DOHH2 (cell line): Measurements from ENCODE around the gene WDR7.

Source experiments
- EZH2phosphoT487 ChIP-seq: fragments of 200-600 bp; sonication (generic); IDR thresholded peaks from 2 replicates; pipeline ENCODE4 v1.6.1; 2017; ENCODE audit warnings: borderline replicate concordance, mild to moderate bottlenecking, antibody characterized with exemption, low read length, moderate library complexity, mixed read lengths
- TF ChIP-seq, protein P1 (sequence below): fragments of 200-600 bp; sonication (generic); IDR thresholded peaks from one replicate; pipeline ENCODE4 v1.5.1; 2014; ENCODE audit warnings: antibody characterized with exemption, mild to moderate bottlenecking, low read depth, low read length; ENCODE audit not compliant: poor library complexity, severe bottlenecking

DNA sequence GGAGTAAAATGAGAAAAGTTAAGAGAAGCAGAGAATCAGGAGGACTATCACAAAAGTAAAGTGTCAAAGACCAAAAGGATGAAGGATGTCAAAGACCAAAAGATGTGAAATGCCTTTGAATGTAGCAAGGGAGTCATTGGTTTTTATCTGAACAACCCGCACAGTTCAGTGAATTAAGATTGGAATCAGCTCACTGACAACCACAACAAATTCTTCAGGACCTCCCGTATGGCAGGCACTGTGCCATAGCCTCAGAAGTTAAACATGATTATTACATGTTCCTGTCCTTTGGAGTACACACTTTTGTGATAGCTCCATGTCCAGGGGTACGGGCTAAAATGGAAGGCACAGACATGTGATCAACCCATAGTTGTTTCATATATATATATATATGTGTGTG, 7.8 kb upstream of the WDR7 start:
- TF ChIP-seq, protein P1, sequence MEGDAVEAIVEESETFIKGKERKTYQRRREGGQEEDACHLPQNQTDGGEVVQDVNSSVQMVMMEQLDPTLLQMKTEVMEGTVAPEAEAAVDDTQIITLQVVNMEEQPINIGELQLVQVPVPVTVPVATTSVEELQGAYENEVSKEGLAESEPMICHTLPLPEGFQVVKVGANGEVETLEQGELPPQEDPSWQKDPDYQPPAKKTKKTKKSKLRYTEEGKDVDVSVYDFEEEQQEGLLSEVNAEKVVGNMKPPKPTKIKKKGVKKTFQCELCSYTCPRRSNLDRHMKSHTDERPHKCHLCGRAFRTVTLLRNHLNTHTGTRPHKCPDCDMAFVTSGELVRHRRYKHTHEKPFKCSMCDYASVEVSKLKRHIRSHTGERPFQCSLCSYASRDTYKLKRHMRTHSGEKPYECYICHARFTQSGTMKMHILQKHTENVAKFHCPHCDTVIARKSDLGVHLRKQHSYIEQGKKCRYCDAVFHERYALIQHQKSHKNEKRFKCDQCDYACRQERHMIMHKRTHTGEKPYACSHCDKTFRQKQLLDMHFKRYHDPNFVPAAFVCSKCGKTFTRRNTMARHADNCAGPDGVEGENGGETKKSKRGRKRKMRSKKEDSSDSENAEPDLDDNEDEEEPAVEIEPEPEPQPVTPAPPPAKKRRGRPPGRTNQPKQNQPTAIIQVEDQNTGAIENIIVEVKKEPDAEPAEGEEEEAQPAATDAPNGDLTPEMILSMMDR, result no peak
- TF ChIP-seq EZH2phosphoT487, result no peak
